Liver (tissue), 9 donors: ENCODE results near the gene WSCD1. TPM values are rescaled to one million over a fixed set of nuclear protein-coding genes. Genes with fewer than 3 reads are reported as not detected.

Experiments used
- DNase-seq: peaks from one replicate; pipeline ENCODE4 v3.0.0-alpha.2; 2017; ENCODE audit warnings: low spot score
- H3K27ac ChIP-seq, 2 donors: one replicate each; pipeline ENCODE4 v1.7.0; 2013; ENCODE audit warnings: inconsistent platforms in 2 of 2, low read length in 2 of 2, control low read depth in 1 of 2, low read depth in 1 of 2, mild to moderate bottlenecking in 1 of 2
- H3K27me3 ChIP-seq, 4 donors: one replicate each; pipeline versions ENCODE4 v1.6.1 to v1.7.0; 2013; ENCODE audit warnings: low read length in 3 of 4, inconsistent platforms in 1 of 4, mild to moderate bottlenecking in 1 of 4, moderate library complexity in 1 of 4; ENCODE audit not compliant: control insufficient read depth in 4 of 4, insufficient read depth in 4 of 4
- H3K36me3 ChIP-seq, 4 donors: one replicate each; pipeline versions ENCODE4 v1.6.1 to v1.7.0; 2013; ENCODE audit warnings: low read length in 3 of 4, mild to moderate bottlenecking in 3 of 4, low read depth in 1 of 4, moderate library complexity in 1 of 4; ENCODE audit not compliant: control insufficient read depth in 4 of 4, insufficient read depth in 3 of 4
- H3K4me1 ChIP-seq, 4 donors: one replicate each; pipeline versions ENCODE4 v1.6.1 to v1.7.0; 2013; ENCODE audit warnings: low read length in 3 of 4, mild to moderate bottlenecking in 3 of 4, moderate library complexity in 1 of 4; ENCODE audit not compliant: control insufficient read depth in 4 of 4, insufficient read depth in 4 of 4
- H3K4me3 ChIP-seq, 3 donors: one replicate each; pipeline versions ENCODE4 v1.6.1 to v1.7.0; 2013; ENCODE audit warnings: low read length in 3 of 3, control low read depth in 1 of 3, low read depth in 1 of 3, mild to moderate bottlenecking in 1 of 3
- H3K9ac ChIP-seq, 2 donors: one replicate each; pipeline ENCODE4 v1.7.0; 2013; ENCODE audit warnings: low read length in 2 of 2, mild to moderate bottlenecking in 2 of 2, moderate library complexity in 2 of 2, control low read depth in 1 of 2, low read depth in 1 of 2
- H3K9me3 ChIP-seq, 4 donors: one replicate each; pipeline versions ENCODE4 v1.6.1 to v1.7.0; 2013; ENCODE audit warnings: low read length in 3 of 4; ENCODE audit not compliant: control insufficient read depth in 4 of 4
- ATF3 ChIP-seq: IDR thresholded peaks from 2 replicates; pipeline ENCODE4 v1.6.1; 2016; ENCODE audit warnings: antibody characterized with exemption
- CTCF ChIP-seq: fragments of 150-350 bp; IDR thresholded peaks from 2 replicates; pipeline ENCODE4 v1.5.1; 2017; ENCODE audit warnings: improper control_type of control experiment, low read depth, low read length; ENCODE audit not compliant: missing input control
- EGR1 ChIP-seq, 2 donors: IDR thresholded peaks; 2 replicates each; pipeline ENCODE4 v1.6.1; 2016 to 2018; ENCODE audit warnings: antibody characterized with exemption in 2 of 2, low read depth in 2 of 2
- FOXA1 ChIP-seq: IDR thresholded peaks from 2 replicates; pipeline ENCODE4 v1.6.1; 2016; ENCODE audit warnings: antibody characterized with exemption
- HNF4A ChIP-seq, 2 donors: conservative IDR thresholded peaks; 2 replicates each; pipeline ENCODE4 v1.6.1; 2016; ENCODE audit warnings: antibody characterized with exemption in 2 of 2, mild to moderate bottlenecking in 2 of 2
- HNF4G ChIP-seq: IDR thresholded peaks from 2 replicates; pipeline ENCODE4 v1.6.1; 2016; ENCODE audit warnings: antibody characterized with exemption
- JUND ChIP-seq, 2 donors: IDR thresholded peaks; 2 replicates each; pipeline ENCODE4 v1.6.1; 2016; ENCODE audit warnings: antibody characterized with exemption in 2 of 2
- MAX ChIP-seq: IDR thresholded peaks from 2 replicates; pipeline ENCODE4 v1.6.1; 2016; ENCODE audit warnings: antibody characterized with exemption
- NR2F2 ChIP-seq: IDR thresholded peaks from 2 replicates; pipeline ENCODE4 v1.6.1; 2016; ENCODE audit warnings: antibody characterized with exemption
- RAD21 ChIP-seq, 2 donors: IDR thresholded peaks; 2 replicates each; pipeline ENCODE4 v1.6.1; 2016; ENCODE audit warnings: antibody characterized with exemption in 2 of 2, mild to moderate bottlenecking in 2 of 2
- RXRA ChIP-seq, 2 donors: IDR thresholded peaks; 2 replicates each; pipeline ENCODE4 v1.6.1; 2017 to 2018; ENCODE audit warnings: antibody characterized with exemption in 2 of 2, mild to moderate bottlenecking in 1 of 2
- SP1 ChIP-seq: IDR thresholded peaks from 2 replicates; pipeline ENCODE4 v1.6.1; 2018; ENCODE audit warnings: antibody characterized with exemption, mild to moderate bottlenecking
- TAF1 ChIP-seq: conservative IDR thresholded peaks from 2 replicates; pipeline ENCODE4 v1.6.1; 2016; ENCODE audit warnings: antibody characterized with exemption, mild to moderate bottlenecking
- YY1 ChIP-seq: IDR thresholded peaks from 2 replicates; pipeline ENCODE4 v1.6.1; 2016; ENCODE audit warnings: antibody characterized with exemption, mild to moderate bottlenecking
- ZBTB33 ChIP-seq: IDR thresholded peaks from 2 replicates; pipeline ENCODE4 v1.6.1; 2016; ENCODE audit warnings: antibody characterized with exemption
- WGBS: extraction: QIAGEN DNeasy Blood & Tissue Kit; methylation state at CpG from one replicate; pipeline ENCODE4 v1.1.7; 2013; 5-methylcytosine and 5-hydroxymethylcytosine counted together
- polyA plus RNA-seq, 2 donors: library from polyadenylated mRNA; stranded (reverse) in 1 of 2; unstranded in 1 of 2; fragments of 200-250 nt in 1 of 2; fragments of >200 nt in 1 of 2; fragmentation: Nextera tagmentation in 1 of 2; extraction: Ambion mirVana in 1 of 2; gene quantifications; one replicate each; pipeline versions ENCODE4 v1.2.1 to v1.2.3, GENCODE V29; 2013 to 2015
- total RNA-seq, 2 donors: library from RNA; depleted of rRNA; stranded (reverse); fragments of >200 nt; gene quantifications; one replicate each; pipeline ENCODE4 v1.2.3, GENCODE V29; 2014
- donor health status: healthy.
- donor health status: healthy.
- donor health status: healthy.
- donor health status: healthy.
- donor health status: healthy.

Gene WSCD1
- total and polyA plus RNA-seq, 4 donors, result 0.10 to 3.8 (median 1.3) TPM

GRCh38 chr17:6168296-6168695 is 98.1 kb downstream of the WSCD1 start:
- no peak for DNase-seq

GRCh38 chr17:6170349-6170748 is 100.2 kb downstream of the WSCD1 start:
- no peaks in the 10 kb centered on the region for H3K36me3 ChIP-seq
- H3K4me3 ChIP-seq, result no peak overlapping the region
- H3K9me3 ChIP-seq, result no peaks in the 10 kb centered on the region
- H3K27ac ChIP-seq, result no peak overlapping the region
- H3K4me1 ChIP-seq, result no peaks in the 10 kb centered on the region
- no peak overlapping the region for H3K9ac ChIP-seq
- no peaks in the 10 kb centered on the region for H3K27me3 ChIP-seq
- 78% methylated on average over 4 of the region's 4 CpGs for WGBS
- DNase-seq, result no peak
- TF ChIP-seq NR2F2, result no peak
- no peak for TF ChIP-seq MAX
- TF ChIP-seq HNF4G, result no peak

More at GRCh38 chr17:6168296-6168695, 98.1 kb downstream of the WSCD1 start:
- H3K4me1 ChIP-seq, result no peaks in the 10 kb centered on the region
- H3K27me3 ChIP-seq, result peaks cover 0 to 6% (median 0%) of the 10 kb centered on the region in 4 donors
- no peaks in the 10 kb centered on the region for H3K9me3 ChIP-seq
- H3K9ac ChIP-seq, result no peak overlapping the region
- no peak overlapping the region for H3K4me3 ChIP-seq
- TF ChIP-seq ZBTB33 (no peak), SP1 (no peak), HNF4G (no peak), JUND (IDR thresholded peaks at IDR 0.05) (no peak), ATF3 (no peak), FOXA1 (no peak), RXRA (IDR thresholded peaks at IDR 0.05) (no peak), TAF1 (no peak), EGR1 (IDR thresholded peaks at IDR 0.05; ENCODE audit: low read depth in 2 of 2) (no peak), MAX (no peak), CTCF (no peak), HNF4A (conservative IDR thresholded peaks at IDR 0.05) (no peak), YY1 (no peak)
- H3K36me3 ChIP-seq, result no peaks in the 10 kb centered on the region
- 80% methylated on average over 6 of the region's 6 CpGs for WGBS
- H3K27ac ChIP-seq, result no peak overlapping the region

GRCh38 chr17:6172642-6173330 is 102.6 kb downstream of the WSCD1 start:
- DNase-seq, result no peak
- H3K4me3 ChIP-seq, result no peak overlapping the region
- WGBS, result 60% methylated on average over 9 of the region's 9 CpGs
- no peaks in the 10 kb centered on the region for H3K36me3 ChIP-seq
- no peaks in the 10 kb centered on the region for H3K9me3 ChIP-seq
- no peak overlapping the region for H3K27ac ChIP-seq
- H3K9ac ChIP-seq, result no peak overlapping the region
- H3K27me3 ChIP-seq, result no peaks in the 10 kb centered on the region
- no peaks in the 10 kb centered on the region for H3K4me1 ChIP-seq
- TF ChIP-seq ATF3, result no peak
- no peak for TF ChIP-seq TAF1
- no peak for TF ChIP-seq RAD21 (IDR thresholded peaks at IDR 0.05)
- no peak for TF ChIP-seq CTCF
- TF ChIP-seq YY1, result no peak
- TF ChIP-seq NR2F2, result no peak
- no peak for TF ChIP-seq JUND (IDR thresholded peaks at IDR 0.05)
- no peak for TF ChIP-seq MAX
- TF ChIP-seq SP1, result no peak
- no peak for TF ChIP-seq HNF4A (conservative IDR thresholded peaks at IDR 0.05)
- no peak for TF ChIP-seq RXRA (IDR thresholded peaks at IDR 0.05)
